ENCODE data around the gene TNFRSF17. TPM values are rescaled to one million over a fixed set of nuclear protein-coding genes. Genes with fewer than 3 reads are reported as not detected.
"Not testable (repeated sequence)": the region's sequence is repeated elsewhere in the genome, so short reads cannot be mapped to it uniquely, and the experiment has no call there.

TNFRSF17 gene
- total RNA-seq, 1 donor from 2014 or later = not detected

- Mint-ChIP-seq H3K4me3 (ENCODE audit: unreplicated experiment) (no peak overlapping the region), H3K9me3 (ENCODE audit: unreplicated experiment) (no peaks in the 10 kb centered on the region), H3K4me1 (ENCODE audit: low read depth, unreplicated experiment) (peaks cover 5% of the 10 kb centered on the region), H3K27me3 (ENCODE audit: unreplicated experiment) (peaks cover 2% of the 10 kb centered on the region), H3K36me3 (ENCODE audit: unreplicated experiment) (no peaks in the 10 kb centered on the region), H3K27ac (ENCODE audit: unreplicated experiment) (no peak overlapping the region)
- TF ChIP-seq CTCF (IDR thresholded peaks at IDR 0.05; ENCODE audit: partially characterized antibody, unreplicated experiment) = no peak
- DNase-seq = no peak
These were observed 2.3 kb downstream of the TNFRSF17 start for GRCh38 chr16:11967195-11967911.

- H3K27ac Mint-ChIP-seq (ENCODE audit: unreplicated experiment) = no peak overlapping the region
- H3K4me3 Mint-ChIP-seq (ENCODE audit: unreplicated experiment) = no peak overlapping the region
- DNase-seq = no peak
- no peaks in the 10 kb centered on the region for H3K36me3 Mint-ChIP-seq (ENCODE audit: unreplicated experiment)
- H3K4me1 Mint-ChIP-seq (ENCODE audit: low read depth, unreplicated experiment) = peaks cover 5% of the 10 kb centered on the region
- H3K9me3 Mint-ChIP-seq (ENCODE audit: unreplicated experiment) = no peaks in the 10 kb centered on the region
- TF ChIP-seq CTCF (IDR thresholded peaks at IDR 0.05; ENCODE audit: partially characterized antibody, unreplicated experiment) = no peak
- peaks cover 2% of the 10 kb centered on the region for H3K27me3 Mint-ChIP-seq (ENCODE audit: unreplicated experiment)
These were observed 3.6 kb downstream of the TNFRSF17 start for GRCh38 chr16:11968577-11968976.

- H3K27ac Mint-ChIP-seq (ENCODE audit: unreplicated experiment); H3K9me3 Mint-ChIP-seq (ENCODE audit: unreplicated experiment); DNase-seq; H3K27me3 Mint-ChIP-seq (ENCODE audit: unreplicated experiment); H3K4me1 Mint-ChIP-seq (ENCODE audit: low read depth, unreplicated experiment); H3K36me3 Mint-ChIP-seq (ENCODE audit: unreplicated experiment); H3K4me3 Mint-ChIP-seq (ENCODE audit: unreplicated experiment): not testable (repeated sequence)
These were observed 5.3 kb downstream of the TNFRSF17 start for GRCh38 chr16:11970292-11970691.

GRCh38 chr16:11972128-11972527 is 7.1 kb downstream of the TNFRSF17 start:
- H3K4me3 Mint-ChIP-seq (ENCODE audit: unreplicated experiment) = no peak overlapping the region
- peaks cover 10% of the 10 kb centered on the region for H3K4me1 Mint-ChIP-seq (ENCODE audit: low read depth, unreplicated experiment)
- no peak for TF ChIP-seq CTCF (IDR thresholded peaks at IDR 0.05; ENCODE audit: partially characterized antibody, unreplicated experiment)
- peaks cover 3% of the 10 kb centered on the region for H3K27me3 Mint-ChIP-seq (ENCODE audit: unreplicated experiment)
- H3K36me3 Mint-ChIP-seq (ENCODE audit: unreplicated experiment) = no peaks in the 10 kb centered on the region
- peaks cover 8% of the 10 kb centered on the region for H3K9me3 Mint-ChIP-seq (ENCODE audit: unreplicated experiment)
- no peak for DNase-seq
- H3K27ac Mint-ChIP-seq (ENCODE audit: unreplicated experiment) = no peak overlapping the region

GRCh38 chr16:11973070-11973469 is 8.1 kb downstream of the TNFRSF17 start:
- TF ChIP-seq CTCF (IDR thresholded peaks at IDR 0.05; ENCODE audit: partially characterized antibody, unreplicated experiment) = no peak
- Mint-ChIP-seq H3K27ac (ENCODE audit: unreplicated experiment) (no peak overlapping the region), H3K27me3 (ENCODE audit: unreplicated experiment) (peaks cover 4% of the 10 kb centered on the region), H3K36me3 (ENCODE audit: unreplicated experiment) (no peaks in the 10 kb centered on the region), H3K4me3 (ENCODE audit: unreplicated experiment) (no peak overlapping the region), H3K4me1 (ENCODE audit: low read depth, unreplicated experiment) (peaks cover 8% of the 10 kb centered on the region), H3K9me3 (ENCODE audit: unreplicated experiment) (peaks cover 8% of the 10 kb centered on the region)
- DNase-seq = no peak

Measured in glutamatergic neuron (in vitro differentiated cells).